A549 (cell line): ENCODE data around the gene CCDC97.

Experiments used
- CTCF ChIP-seq: fragments of >200 bp; sonication (Bioruptor Twin); formaldehyde crosslinking; IDR thresholded peaks from 3 replicates; pipeline ENCODE4 v1.5.1; 2016
- EP300 ChIP-seq, 2 experiments: fragments of >200 bp; sonication (Bioruptor Twin); formaldehyde crosslinking; IDR thresholded peaks; 2 replicates in 1 of 2; 3 replicates in 1 of 2; pipeline ENCODE4 v1.6.1; 2016 to 2017
- MAX ChIP-seq: IDR thresholded peaks from 2 replicates; pipeline ENCODE4 v1.6.1; 2012
- POLR2A ChIP-seq: IDR thresholded peaks from 2 replicates; pipeline ENCODE4 v1.6.1; 2012; ENCODE audit warnings: mild to moderate bottlenecking, low read length
- REST ChIP-seq: fragments of 200-600 bp; sonication (generic); IDR thresholded peaks from 2 replicates; pipeline ENCODE4 v1.6.1; 2016; ENCODE audit warnings: antibody characterized with exemption, mild to moderate bottlenecking, moderate library complexity

GRCh38 chr19:41319500-41320184 lies 9.7 kb downstream of the CCDC97 start:
- no peak for TF ChIP-seq CTCF
- TF ChIP-seq EP300 (IDR thresholded peaks at IDR 0.05), result no peak
- TF ChIP-seq REST, result no peak
- TF ChIP-seq MAX, result no peak
- no peak for TF ChIP-seq POLR2A
